RWPE1 (cell line): ENCODE results near the gene ZMYM2.

Experiments used
- CTCF ChIA-PET: fragments of 350-600 bp; sonication (Branson Sonifier 250); formaldehyde crosslinking; extraction: SDS; loops from one replicate; lab custom pipeline; 2021; lab: Yijun Ruan, JAX
- POLR2A ChIA-PET: fragments of 400-600 bp; formaldehyde crosslinking; extraction: SDS; loops from one replicate; lab custom pipeline; 2020; ENCODE audit warnings: antibody characterized with exemption; ENCODE audit not compliant: low non-redundant PET; lab: Yijun Ruan, JAX
- DNase-seq: peaks from one replicate; pipeline ENCODE4 v3.0.0; 2012; ENCODE audit warnings: low spot score
- H3K27ac ChIP-seq: fragments of 450-650 bp; 2 replicates; pipeline ENCODE4 v1.5.1; 2017
- CTCF ChIP-seq: fragments of 450-650 bp; conservative IDR thresholded peaks from 2 replicates; pipeline ENCODE4 v1.5.1; 2017; ENCODE audit warnings: low read depth, mild to moderate bottlenecking

Gene ZMYM2

GRCh38 chr13:20053016-20053415 lies 94.5 kb downstream of the ZMYM2 start:
- ChIA-PET CTCF (no interaction called here), POLR2A (no interaction called here)
- no peak for TF ChIP-seq CTCF
- DNase-seq: no peak
- H3K27ac ChIP-seq: no peak overlapping the region

GRCh38 chr13:20053891-20054290 lies 95.4 kb downstream of the ZMYM2 start:
- no peak for TF ChIP-seq CTCF
- CTCF ChIA-PET: no interaction called here
- no peak overlapping the region for H3K27ac ChIP-seq

GRCh38 chr13:20054586-20054985 lies 96.1 kb downstream of the ZMYM2 start:
- POLR2A ChIA-PET: no interaction called here
- TF ChIP-seq CTCF: no peak
- CTCF ChIA-PET: no interaction called here
- no peak overlapping the region for H3K27ac ChIP-seq
- DNase-seq: no peak

More at GRCh38 chr13:20053891-20054290, 95.4 kb downstream of the ZMYM2 start:
- POLR2A ChIA-PET: no interaction called here
- DNase-seq: no peak

- ChIA-PET CTCF (interaction anchor here (0.6 kb wide), 1 partner anchor 524 kb away, joined by 3 read pairs; no protein-coding TSS in a partner anchor), POLR2A (no interaction called here)
- TF ChIP-seq CTCF: no peak
- no peak overlapping the region for H3K27ac ChIP-seq
- no peak for DNase-seq
Observed at GRCh38 chr13:20057214-20057613, 98.7 kb downstream of the ZMYM2 start.

- no peak for TF ChIP-seq CTCF
- no peak for DNase-seq
- ChIA-PET POLR2A (no interaction called here), CTCF (no interaction called here)
- no peak overlapping the region for H3K27ac ChIP-seq
Observed at GRCh38 chr13:20057963-20058362, 99.4 kb downstream of the ZMYM2 start.

GRCh38 chr13:20058476-20058875 lies 99.9 kb downstream of the ZMYM2 start:
- no peak for TF ChIP-seq CTCF
- no peak for DNase-seq

More at GRCh38 chr13:20058476-20058875, 99.9 kb downstream of the ZMYM2 start:
- H3K27ac ChIP-seq: no peak overlapping the region
- ChIA-PET POLR2A (no interaction called here), CTCF (no interaction called here)
